NCI-H187 treated with DMSO at 0.1 percent for 48 hours (cell line): ENCODE data around the gene TH.

Source experiments
- DNase-seq: peaks from one replicate; lab custom pipeline; 2025; lab: John Stamatoyannopoulos, UW

TH gene

GRCh38 chr11:2208691-2209369 is 37.2 kb upstream of the TH start:
- DNase-seq = no peak

- no peak for DNase-seq
Measured at GRCh38 chr11:2207773-2208621, 36.4 kb upstream of the TH start.

- DNase-seq = no peak
Measured at GRCh38 chr11:2207212-2207611, 35.6 kb upstream of the TH start.

GRCh38 chr11:2205981-2206690 is 34.5 kb upstream of the TH start:
- DNase-seq = no peak

- DNase-seq = no peak
Measured at GRCh38 chr11:2205214-2205720, 33.7 kb upstream of the TH start.

GRCh38 chr11:2204361-2205213 is 33.0 kb upstream of the TH start:
- DNase-seq = no peak

- no peak for DNase-seq
Measured at GRCh38 chr11:2203440-2204259, 32.0 kb upstream of the TH start.

- DNase-seq = no peak
Measured at GRCh38 chr11:2202900-2203439, 31.4 kb upstream of the TH start.

GRCh38 chr11:2202071-2202899 is 30.7 kb upstream of the TH start:
- no peak for DNase-seq

GRCh38 chr11:2201542-2201941 is 29.9 kb upstream of the TH start:
- DNase-seq = no peak

- DNase-seq = no peak
Measured at GRCh38 chr11:2200957-2201519, 29.4 kb upstream of the TH start.

GRCh38 chr11:2200536-2200935 is 28.9 kb upstream of the TH start:
- no peak for DNase-seq

- no peak for DNase-seq
Measured at GRCh38 chr11:2199466-2200341, 28.1 kb upstream of the TH start.

GRCh38 chr11:2198621-2199365 is 27.2 kb upstream of the TH start:
- no peak for DNase-seq

GRCh38 chr11:2197771-2198520 is 26.3 kb upstream of the TH start:
- DNase-seq = no peak

GRCh38 chr11:2196970-2197770 is 25.6 kb upstream of the TH start:
- DNase-seq = no peak
